ENCODE measurements around the gene CCDC40. TPM values are rescaled to one million over a fixed set of nuclear protein-coding genes. Genes with fewer than 3 reads are reported as not detected.

CCDC40 gene
- total RNA-seq, 1 experiment from 2014 or later, result 14.4 TPM

GRCh38 chr17:80095038-80095843 lies 58.8 kb downstream of the CCDC40 start:
- in situ Hi-C loops (cut with HindIII; ENCODE audit: low sequenced_read_pairs), result no loop called here
- DNase-seq (ENCODE audit: low spot score), result no peak

GRCh38 chr17:80095844-80096475 lies 59.5 kb downstream of the CCDC40 start:
- in situ Hi-C loops (cut with HindIII; ENCODE audit: low sequenced_read_pairs), result no loop called here

GRCh38 chr17:80096561-80097021 lies 60.1 kb downstream of the CCDC40 start:
- in situ Hi-C loops (cut with HindIII; ENCODE audit: low sequenced_read_pairs), result no loop called here

More at GRCh38 chr17:80095844-80096475, 59.5 kb downstream of the CCDC40 start:
- no peak for DNase-seq (ENCODE audit: low spot score)

GRCh38 chr17:80097127-80097621 lies 60.7 kb downstream of the CCDC40 start:
- in situ Hi-C loops (cut with HindIII; ENCODE audit: low sequenced_read_pairs), result no loop called here
- DNase-seq (ENCODE audit: low spot score), result no peak

More at GRCh38 chr17:80096561-80097021, 60.1 kb downstream of the CCDC40 start:
- DNase-seq (ENCODE audit: low spot score), result no peak

GRCh38 chr17:80097844-80098691 lies 61.6 kb downstream of the CCDC40 start:
- in situ Hi-C loops (cut with HindIII; ENCODE audit: low sequenced_read_pairs), result no loop called here
- DNase-seq (ENCODE audit: low spot score), result no peak

- in situ Hi-C loops (cut with HindIII; ENCODE audit: low sequenced_read_pairs), result no loop called here
- no peak for DNase-seq (ENCODE audit: low spot score)
Observed at GRCh38 chr17:80099291-80100034, 63.0 kb downstream of the CCDC40 start.

GRCh38 chr17:80100035-80100323 lies 63.5 kb downstream of the CCDC40 start:
- DNase-seq (ENCODE audit: low spot score), result no peak
- in situ Hi-C loops (cut with HindIII; ENCODE audit: low sequenced_read_pairs), result no loop called here

- in situ Hi-C loops (cut with HindIII; ENCODE audit: low sequenced_read_pairs), result no loop called here
- DNase-seq (ENCODE audit: low spot score), result peak; percentile 68
Observed at GRCh38 chr17:80101011-80101945, 64.8 kb downstream of the CCDC40 start, which contains the start of gene GAA. GAA (plus strand) TSS chr17:80101581; CDS start chr17:80104587, 3,006 bp downstream.

GRCh38 chr17:80101946-80102663 lies 65.7 kb downstream of the CCDC40 start:
- DNase-seq (ENCODE audit: low spot score), result peak; percentile 58
- in situ Hi-C loops (cut with HindIII; ENCODE audit: low sequenced_read_pairs), result no loop called here

GRCh38 chr17:80102664-80103448 lies 66.4 kb downstream of the CCDC40 start:
- in situ Hi-C loops (cut with HindIII; ENCODE audit: low sequenced_read_pairs), result no loop called here

GRCh38 chr17:80103449-80104085 lies 67.1 kb downstream of the CCDC40 start:
- in situ Hi-C loops (cut with HindIII; ENCODE audit: low sequenced_read_pairs), result no loop called here
- DNase-seq (ENCODE audit: low spot score), result no peak

More at GRCh38 chr17:80102664-80103448, 66.4 kb downstream of the CCDC40 start:
- DNase-seq (ENCODE audit: low spot score), result peak; percentile 7

- in situ Hi-C loops (cut with HindIII; ENCODE audit: low sequenced_read_pairs), result no loop called here
- no peak for DNase-seq (ENCODE audit: low spot score)
Observed at GRCh38 chr17:80104321-80104955, 68.0 kb downstream of the CCDC40 start.

- DNase-seq (ENCODE audit: low spot score), result no peak
- in situ Hi-C loops (cut with HindIII; ENCODE audit: low sequenced_read_pairs), result no loop called here
Observed at GRCh38 chr17:80104956-80105375, 68.5 kb downstream of the CCDC40 start.

- in situ Hi-C loops (cut with HindIII; ENCODE audit: low sequenced_read_pairs), result no loop called here
- peak; percentile 20 for DNase-seq (ENCODE audit: low spot score)
Observed at GRCh38 chr17:80105762-80106161, 69.3 kb downstream of the CCDC40 start.

- DNase-seq (ENCODE audit: low spot score), result no peak
- in situ Hi-C loops (cut with HindIII; ENCODE audit: low sequenced_read_pairs), result no loop called here
Observed at GRCh38 chr17:80106176-80106575, 69.7 kb downstream of the CCDC40 start.

Data from G401 (cell line).